Natural killer cell (primary cell): Measurements from ENCODE around the gene NEGR1. TPM values are rescaled to one million over a fixed set of nuclear protein-coding genes. Genes with fewer than 3 reads are reported as not detected.

Source experiments
- ATAC-seq, 3 donors: fragments of 150-1000 bp in 2 of 3; fragments of 200-7000 bp in 1 of 3; cut with Tn5 transposase; 1 replicate in 1 of 3; 2 replicates in 2 of 3; pipeline ENCODE4 v1.10.0; 2021; ENCODE audit warnings: mild to moderate bottlenecking in 2 of 3, moderate library complexity in 2 of 3
- DNase-seq, 2 donors: peaks; one replicate each; pipeline versions ENCODE4 v3.0.0 to v3.0.0-alpha.2; 2013 to 2021; ENCODE audit warnings: mixed read lengths in 1 of 2
- H3K27ac ChIP-seq: one replicate; pipeline ENCODE4 v1.5.1; 2013; ENCODE audit warnings: mild to moderate bottlenecking, low read length
- H3K27me3 ChIP-seq: one replicate; pipeline ENCODE4 v1.6.1; 2013; ENCODE audit warnings: low read length; ENCODE audit not compliant: control insufficient read depth, insufficient read depth
- H3K36me3 ChIP-seq: one replicate; pipeline ENCODE4 v1.6.1; 2013; ENCODE audit warnings: low read length; ENCODE audit not compliant: control insufficient read depth, insufficient read depth
- H3K4me1 ChIP-seq: one replicate; pipeline ENCODE4 v1.6.1; 2013; ENCODE audit warnings: low read length; ENCODE audit not compliant: control insufficient read depth, insufficient read depth
- H3K4me3 ChIP-seq: one replicate; pipeline ENCODE4 v1.5.1; 2013; ENCODE audit warnings: low read length
- H3K9me3 ChIP-seq: one replicate; pipeline ENCODE4 v1.6.1; 2013; ENCODE audit warnings: low read length; ENCODE audit not compliant: control insufficient read depth, insufficient read depth
- H3K27ac Mint-ChIP-seq, 2 donors: one replicate each; pipeline ENCODE4 v1.8.0; 2022; ENCODE audit warnings: mild to moderate bottlenecking in 2 of 2, mixed read lengths in 2 of 2, moderate library complexity in 1 of 2
- H3K27me3 Mint-ChIP-seq, 2 donors: one replicate each; pipeline ENCODE4 v1.8.0; 2022; ENCODE audit warnings: low read depth in 2 of 2, mixed read lengths in 2 of 2
- H3K36me3 Mint-ChIP-seq: one replicate; pipeline ENCODE4 v1.8.0; 2022; ENCODE audit warnings: mixed read lengths
- H3K4me1 Mint-ChIP-seq, 2 donors: one replicate each; pipeline ENCODE4 v1.8.0; 2022; ENCODE audit warnings: mixed read lengths in 2 of 2
- H3K4me3 Mint-ChIP-seq: one replicate; pipeline ENCODE4 v1.8.0; 2022; ENCODE audit warnings: mild to moderate bottlenecking, moderate library complexity, mixed read lengths
- H3K9me3 Mint-ChIP-seq, 2 donors: one replicate each; pipeline ENCODE4 v1.8.0; 2022; ENCODE audit warnings: mixed read lengths in 2 of 2
- WGBS: methylation state at CpG from one replicate; pipeline ENCODE4 v1.1.7; 2013; ENCODE audit warnings: missing lambda C conversion rate; ENCODE audit not compliant: insufficient coverage; 5-methylcytosine and 5-hydroxymethylcytosine counted together
- intact Hi-C: fragments of 100-400 bp; cut with micrococcal nuclease; formaldehyde crosslinking; loops from one replicate; pipeline ENCODE4 v1.14.2; 2022
- total RNA-seq, 4 donors: library from RNA; stranded (reverse); fragments of 120-200 nt in 1 of 4; gene quantifications; one replicate each; pipeline versions ENCODE4 v1.2.3 to v1.2.4, GENCODE V29; 2013 to 2022
- TF ChIP-seq, protein P1 (sequence below): fragments of 200-600 bp; IDR thresholded peaks from one replicate; pipeline ENCODE4 v1.8.0; 2022; ENCODE audit warnings: antibody characterized with exemption

NEGR1 gene
- total RNA-seq, 3 donors from 2014 or later (not counting 1 experiment from before 2014, with no cell fraction given), result 0.55 to 1.3 TPM; not detected in 1

DNA sequence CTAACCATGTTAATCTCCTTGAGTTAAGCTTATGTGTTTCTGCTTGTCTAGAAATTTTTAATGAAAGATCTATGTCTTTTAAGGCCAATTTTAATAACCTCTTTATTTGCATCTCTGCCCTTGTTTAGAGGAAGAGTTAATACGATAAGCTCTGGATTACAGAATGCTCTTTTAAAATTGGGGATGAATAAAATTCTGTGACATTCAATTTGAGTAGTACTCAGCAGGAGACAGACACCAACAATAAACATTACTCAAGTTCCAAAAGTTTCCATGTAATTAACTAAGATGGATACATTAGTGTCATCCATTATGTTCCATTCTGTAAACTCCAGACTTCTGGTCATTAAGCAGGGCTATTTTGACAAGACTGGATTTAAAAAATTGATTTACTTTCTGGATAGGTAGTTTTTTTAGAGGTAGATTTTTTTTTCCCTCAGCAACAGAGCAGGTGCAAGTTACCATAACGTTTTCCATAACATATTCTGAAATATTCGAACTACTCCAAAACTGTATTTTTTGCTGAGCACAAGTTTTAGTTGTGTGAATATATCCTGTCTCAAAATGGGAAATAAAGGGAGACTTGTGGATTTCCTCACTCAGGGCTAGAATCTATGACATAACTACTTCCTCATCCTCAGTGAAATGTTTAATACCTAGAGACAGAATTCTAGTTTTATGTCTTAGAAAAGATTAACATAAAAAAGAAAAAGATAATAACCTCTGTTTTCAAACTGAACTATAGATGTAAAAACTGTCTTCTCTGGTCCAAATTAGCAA, 221.7 kb downstream of the NEGR1 start:
- no peaks in the 10 kb centered on the region for H3K4me1 ChIP-seq
- Mint-ChIP-seq H3K4me3 (no peak overlapping the region), H3K36me3 (no peaks in the 10 kb centered on the region), H3K27ac (no peak overlapping the region), H3K4me1 (no peaks in the 10 kb centered on the region), H3K27me3 (no peaks in the 10 kb centered on the region), H3K9me3 (no peaks in the 10 kb centered on the region)
- TF ChIP-seq, protein P1, sequence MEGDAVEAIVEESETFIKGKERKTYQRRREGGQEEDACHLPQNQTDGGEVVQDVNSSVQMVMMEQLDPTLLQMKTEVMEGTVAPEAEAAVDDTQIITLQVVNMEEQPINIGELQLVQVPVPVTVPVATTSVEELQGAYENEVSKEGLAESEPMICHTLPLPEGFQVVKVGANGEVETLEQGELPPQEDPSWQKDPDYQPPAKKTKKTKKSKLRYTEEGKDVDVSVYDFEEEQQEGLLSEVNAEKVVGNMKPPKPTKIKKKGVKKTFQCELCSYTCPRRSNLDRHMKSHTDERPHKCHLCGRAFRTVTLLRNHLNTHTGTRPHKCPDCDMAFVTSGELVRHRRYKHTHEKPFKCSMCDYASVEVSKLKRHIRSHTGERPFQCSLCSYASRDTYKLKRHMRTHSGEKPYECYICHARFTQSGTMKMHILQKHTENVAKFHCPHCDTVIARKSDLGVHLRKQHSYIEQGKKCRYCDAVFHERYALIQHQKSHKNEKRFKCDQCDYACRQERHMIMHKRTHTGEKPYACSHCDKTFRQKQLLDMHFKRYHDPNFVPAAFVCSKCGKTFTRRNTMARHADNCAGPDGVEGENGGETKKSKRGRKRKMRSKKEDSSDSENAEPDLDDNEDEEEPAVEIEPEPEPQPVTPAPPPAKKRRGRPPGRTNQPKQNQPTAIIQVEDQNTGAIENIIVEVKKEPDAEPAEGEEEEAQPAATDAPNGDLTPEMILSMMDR, result no peak
- no peak for DNase-seq
- intact Hi-C loops, result no loop called here
- H3K36me3 ChIP-seq, result no peaks in the 10 kb centered on the region
- H3K27ac ChIP-seq, result no peak overlapping the region
- H3K9me3 ChIP-seq, result no peaks in the 10 kb centered on the region
- H3K4me3 ChIP-seq, result no peak overlapping the region
- ATAC-seq, result no peak
- H3K27me3 ChIP-seq, result no peaks in the 10 kb centered on the region
- no CpG with 5 or more reads among the region's 3 CpGs for WGBS

DNA sequence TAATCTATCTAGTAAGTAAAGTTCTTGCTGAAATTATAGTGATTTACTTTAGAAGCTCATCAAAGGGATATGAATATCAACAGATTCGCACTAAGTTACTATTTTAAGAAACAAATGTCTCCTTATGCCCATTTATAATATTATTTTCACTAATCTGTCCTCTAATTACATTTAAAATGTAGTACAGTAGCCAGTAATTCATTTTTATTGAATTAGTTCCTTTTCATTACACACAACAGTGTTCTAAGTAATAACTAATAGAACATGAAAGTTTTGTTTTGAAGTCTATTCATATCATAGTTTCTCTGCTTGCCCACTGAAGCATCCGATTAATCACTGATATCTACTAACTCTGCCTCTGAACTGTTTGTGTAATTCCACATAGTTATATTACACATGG, 225.8 kb downstream of the NEGR1 start:
- Histone ChIP-seq H3K4me1 (no peaks in the 10 kb centered on the region), H3K27ac (no peak overlapping the region), H3K27me3 (no peaks in the 10 kb centered on the region), H3K36me3 (no peaks in the 10 kb centered on the region), H3K9me3 (no peaks in the 10 kb centered on the region), H3K4me3 (no peak overlapping the region)
- Mint-ChIP-seq H3K4me1 (no peaks in the 10 kb centered on the region), H3K4me3 (no peak overlapping the region), H3K36me3 (no peaks in the 10 kb centered on the region), H3K27me3 (no peaks in the 10 kb centered on the region), H3K27ac (no peak overlapping the region), H3K9me3 (no peaks in the 10 kb centered on the region)
- TF ChIP-seq, protein P1, result no peak
- DNase-seq, result no peak
- ATAC-seq, result no peak
- WGBS, result 93% methylated on average over 1 of the region's 2 CpGs
- intact Hi-C loops, result no loop called here

DNA sequence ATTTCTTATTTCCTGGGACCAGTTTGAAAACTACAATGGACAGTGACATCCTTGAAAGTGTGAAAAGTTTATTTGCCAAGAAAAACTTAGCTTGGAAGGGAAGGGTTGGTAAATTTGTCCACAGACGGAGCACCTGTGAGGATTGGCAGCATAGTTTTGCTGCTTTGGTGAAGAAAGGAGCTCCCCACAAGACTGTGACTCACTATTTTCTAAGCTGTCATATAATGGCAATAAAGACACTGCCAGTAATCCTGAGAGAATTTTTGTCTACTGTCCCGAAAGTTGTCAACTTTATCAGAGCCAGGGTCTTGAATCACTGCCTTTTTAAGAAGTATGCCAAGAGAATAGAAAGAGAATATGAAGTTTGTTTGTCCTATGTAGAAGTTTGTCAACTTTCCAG, 230.8 kb downstream of the NEGR1 start:
- H3K9me3 ChIP-seq, result no peaks in the 10 kb centered on the region
- peaks cover 2 to 4% of the 10 kb centered on the region in 2 donors for H3K9me3 Mint-ChIP-seq

More for the DNA sequence above, 230.8 kb downstream of the NEGR1 start:
- H3K36me3 Mint-ChIP-seq, result no peaks in the 10 kb centered on the region
- TF ChIP-seq, protein P1, result no peak
- no peaks in the 10 kb centered on the region for H3K27me3 Mint-ChIP-seq
- no peak overlapping the region for H3K27ac Mint-ChIP-seq
- intact Hi-C loops, result no loop called here
- Histone ChIP-seq H3K4me1 (no peaks in the 10 kb centered on the region), H3K27me3 (no peaks in the 10 kb centered on the region), H3K27ac (no peak overlapping the region), H3K4me3 (no peak overlapping the region), H3K36me3 (no peaks in the 10 kb centered on the region)
- H3K4me1 Mint-ChIP-seq, result no peaks in the 10 kb centered on the region
- no peak overlapping the region for H3K4me3 Mint-ChIP-seq
- WGBS, result 78% methylated on average over 2 of the region's 2 CpGs
- ATAC-seq, result no peak
- no peak for DNase-seq
